CD14-positive monocyte (primary cell): Measurements from ENCODE around the gene NPPA. TPM values are rescaled to one million over a fixed set of nuclear protein-coding genes. Genes with fewer than 3 reads are reported as not detected.

Source experiments
- DNase-seq, 3 donors: peaks; one replicate each; pipeline ENCODE4 v3.0.0-alpha.2; 2011 to 2022
- H2AFZ ChIP-seq: 2 replicates; pipeline ENCODE4 v1.6.0; 2012; ENCODE audit warnings: mild to moderate bottlenecking, low read depth, low read length, inconsistent platforms; ENCODE audit not compliant: insufficient read depth, poor library complexity, severe bottlenecking
- H3K27ac ChIP-seq, 2 donors: 1 replicate in 1 of 2; 2 replicates in 1 of 2; pipeline ENCODE4 v1.5.1; 2012 to 2013; ENCODE audit warnings: low read length in 2 of 2, control low read depth in 1 of 2, inconsistent platforms in 1 of 2, low read depth in 1 of 2, mild to moderate bottlenecking in 1 of 2
- H3K27me3 ChIP-seq, 2 donors: one replicate each; pipeline versions ENCODE4 v1.6.0 to v1.6.1; 2011 to 2013; ENCODE audit warnings: low read length in 2 of 2; ENCODE audit not compliant: control insufficient read depth in 2 of 2, insufficient read depth in 2 of 2
- H3K36me3 ChIP-seq, 2 donors: replicated peaks in 1 of 2; 1 replicate in 1 of 2; 2 replicates in 1 of 2; pipeline versions ENCODE4 v1.5.1 to v1.6.1; 2012 to 2013; ENCODE audit warnings: low read length in 2 of 2, control low read depth in 1 of 2, inconsistent platforms in 1 of 2, mild to moderate bottlenecking in 1 of 2; ENCODE audit not compliant: insufficient read depth in 2 of 2, control insufficient read depth in 1 of 2
- H3K4me1 ChIP-seq, 2 donors: 1 replicate in 1 of 2; 2 replicates in 1 of 2; pipeline versions ENCODE4 v1.5.1 to v1.6.1; 2012 to 2013; ENCODE audit warnings: low read length in 2 of 2, control low read depth in 1 of 2, inconsistent platforms in 1 of 2, mild to moderate bottlenecking in 1 of 2, moderate library complexity in 1 of 2; ENCODE audit not compliant: insufficient read depth in 2 of 2, control insufficient read depth in 1 of 2
- H3K4me2 ChIP-seq: replicated peaks from 2 replicates; pipeline ENCODE3; 2012; ENCODE audit warnings: low read length, moderate library complexity, mild to moderate bottlenecking; ENCODE audit not compliant: poor library complexity, severe bottlenecking; ENCODE audit errors: extremely low read depth
- H3K4me3 ChIP-seq, 3 experiments: fragments of 200-600 bp in 1 of 3; sonication (generic) in 1 of 3; replicated peaks in 1 of 3; 1 replicate in 2 of 3; 2 replicates in 1 of 3; pipeline ENCODE4 v1.5.1; 2011 to 2013; ENCODE audit warnings: low read length in 3 of 3, mild to moderate bottlenecking in 3 of 3, control low read depth in 2 of 3, low read depth in 2 of 3, inconsistent platforms in 1 of 3, moderate library complexity in 1 of 3
- H3K79me2 ChIP-seq: 2 replicates; pipeline ENCODE4 v1.6.0; 2012; ENCODE audit warnings: mild to moderate bottlenecking, control low read depth, inconsistent platforms, low read length, moderate library complexity; ENCODE audit not compliant: insufficient read depth
- H3K9ac ChIP-seq: 2 replicates; pipeline ENCODE4 v1.6.0; 2017; ENCODE audit warnings: low read length, mild to moderate bottlenecking; ENCODE audit not compliant: insufficient read depth, poor library complexity, severe bottlenecking
- H3K9me3 ChIP-seq, 2 donors: replicated peaks in 1 of 2; 1 replicate in 1 of 2; 2 replicates in 1 of 2; pipeline versions ENCODE4 v1.5.1 to v1.6.1; 2012 to 2013; ENCODE audit warnings: low read length in 2 of 2, control low read depth in 1 of 2; ENCODE audit not compliant: control insufficient read depth in 1 of 2, insufficient read depth in 1 of 2
- H4K20me1 ChIP-seq: 2 replicates; pipeline ENCODE4 v1.6.0; 2012; ENCODE audit warnings: mild to moderate bottlenecking, low read length, control low read depth, moderate library complexity; ENCODE audit not compliant: insufficient read depth
- H3K27ac Mint-ChIP-seq, 7 donors: one replicate each; pipeline ENCODE4 v1.8.0; 2020; ENCODE audit warnings: mild to moderate bottlenecking in 7 of 7, mixed read lengths in 7 of 7, moderate library complexity in 6 of 7, inconsistent platforms in 2 of 7
- H3K27me3 Mint-ChIP-seq, 3 donors: one replicate each; pipeline ENCODE4 v1.8.0; 2021 to 2022; ENCODE audit warnings: low read depth in 3 of 3, mild to moderate bottlenecking in 3 of 3, mixed read lengths in 3 of 3, moderate library complexity in 3 of 3, inconsistent platforms in 1 of 3
- H3K36me3 Mint-ChIP-seq, 2 donors: one replicate each; pipeline ENCODE4 v1.8.0; 2020; ENCODE audit warnings: mixed read lengths in 2 of 2, inconsistent platforms in 1 of 2, mild to moderate bottlenecking in 1 of 2
- H3K4me1 Mint-ChIP-seq: one replicate; pipeline ENCODE4 v1.8.0; 2020; ENCODE audit warnings: mild to moderate bottlenecking, mixed read lengths
- H3K4me3 Mint-ChIP-seq, 2 donors: one replicate each; pipeline ENCODE4 v1.8.0; 2020; ENCODE audit warnings: mild to moderate bottlenecking in 2 of 2, mixed read lengths in 2 of 2, moderate library complexity in 1 of 2
- H3K9me3 Mint-ChIP-seq, 7 donors: one replicate each; pipeline ENCODE4 v1.8.0; 2020 to 2022; ENCODE audit warnings: mixed read lengths in 7 of 7, mild to moderate bottlenecking in 6 of 7, moderate library complexity in 6 of 7, inconsistent platforms in 2 of 7
- CTCF ChIP-seq: fragments of 200-600 bp; IDR thresholded peaks from one replicate; pipeline ENCODE4 v1.8.0; 2022; ENCODE audit warnings: antibody characterized with exemption, mild to moderate bottlenecking
- WGBS: methylation state at CpG from one replicate; pipeline ENCODE4 v1.1.5; 2013; ENCODE audit warnings: missing lambda C conversion rate; ENCODE audit not compliant: insufficient coverage; 5-methylcytosine and 5-hydroxymethylcytosine counted together
- intact Hi-C, 2 donors: fragments of 100-400 bp; cut with micrococcal nuclease; formaldehyde crosslinking; loops; one replicate each; pipeline versions ENCODE4 v1.15.0 to v1.15.1; 2023
- polyA plus RNA-seq, 3 donors: library from polyadenylated mRNA; depleted of rRNA in 1 of 3; unstranded in 2 of 3; stranded (reverse) in 1 of 3; fragments of 300-500 nt in 2 of 3; fragments of >200 nt in 1 of 3; fragmentation: Illumina TruSeq in 2 of 3; gene quantifications; 1 replicate in 2 of 3; 2 replicates in 1 of 3; pipeline ENCODE4 v1.2.3, GENCODE V29; 2012 to 2021

Gene NPPA
- polyA plus RNA-seq, 3 donors, result not detected

- H3K27me3 ChIP-seq, result no peaks in the 10 kb centered on the region
- DNase-seq, result no peak
- no peaks in the 10 kb centered on the region for H3K9me3 ChIP-seq
- H3K27ac Mint-ChIP-seq, result no peak overlapping the region
- no peaks in the 10 kb centered on the region for H3K36me3 ChIP-seq
- no peaks in the 10 kb centered on the region for H3K36me3 Mint-ChIP-seq
- no peak overlapping the region for H3K4me3 ChIP-seq
- no peak overlapping the region for H3K4me3 Mint-ChIP-seq
- no peak for TF ChIP-seq CTCF
- H3K79me2 ChIP-seq, result no peaks in the 10 kb centered on the region
- no peak overlapping the region for H2AFZ ChIP-seq
- H3K9ac ChIP-seq, result no peak overlapping the region
- intact Hi-C loops, result no loop called here
- H3K4me2 ChIP-seq, result no peak overlapping the region
- peaks cover 6 to 12% (median 12%) of the 10 kb centered on the region in 3 donors for H3K27me3 Mint-ChIP-seq
- no peaks in the 10 kb centered on the region for H3K4me1 ChIP-seq
- no peaks in the 10 kb centered on the region for H3K9me3 Mint-ChIP-seq
- H3K27ac ChIP-seq, result no peak overlapping the region
- no peaks in the 10 kb centered on the region for H4K20me1 ChIP-seq
- no peaks in the 10 kb centered on the region for H3K4me1 Mint-ChIP-seq
- 92% methylated on average over 3 of the region's 5 CpGs for WGBS
Observed at GRCh38 chr1:11869650-11870207, 22.1 kb upstream of the NPPA start.

GRCh38 chr1:11869104-11869503 lies 21.5 kb upstream of the NPPA start:
- H3K36me3 Mint-ChIP-seq, result no peaks in the 10 kb centered on the region
- Histone ChIP-seq H3K4me2 (no peak overlapping the region), H3K27ac (no peak overlapping the region), H3K79me2 (no peaks in the 10 kb centered on the region), H3K4me3 (no peak overlapping the region), H3K9ac (no peak overlapping the region), H3K4me1 (no peaks in the 10 kb centered on the region), H3K36me3 (no peaks in the 10 kb centered on the region), H4K20me1 (no peaks in the 10 kb centered on the region), H2AFZ (no peak overlapping the region), H3K27me3 (no peaks in the 10 kb centered on the region), H3K9me3 (no peaks in the 10 kb centered on the region)
- no peak overlapping the region for H3K27ac Mint-ChIP-seq
- H3K9me3 Mint-ChIP-seq, result no peaks in the 10 kb centered on the region
- TF ChIP-seq CTCF, result no peak
- no peaks in the 10 kb centered on the region for H3K4me1 Mint-ChIP-seq
- no peak for DNase-seq
- no peak overlapping the region for H3K4me3 Mint-ChIP-seq
- intact Hi-C loops, result no loop called here
- H3K27me3 Mint-ChIP-seq, result peaks cover 6 to 14% (median 13%) of the 10 kb centered on the region in 3 donors
- WGBS, result no CpG with 5 or more reads among the region's 3 CpGs
